Measurements from ENCODE around the gene ABCA2.

The ABCA2 gene

DNA sequence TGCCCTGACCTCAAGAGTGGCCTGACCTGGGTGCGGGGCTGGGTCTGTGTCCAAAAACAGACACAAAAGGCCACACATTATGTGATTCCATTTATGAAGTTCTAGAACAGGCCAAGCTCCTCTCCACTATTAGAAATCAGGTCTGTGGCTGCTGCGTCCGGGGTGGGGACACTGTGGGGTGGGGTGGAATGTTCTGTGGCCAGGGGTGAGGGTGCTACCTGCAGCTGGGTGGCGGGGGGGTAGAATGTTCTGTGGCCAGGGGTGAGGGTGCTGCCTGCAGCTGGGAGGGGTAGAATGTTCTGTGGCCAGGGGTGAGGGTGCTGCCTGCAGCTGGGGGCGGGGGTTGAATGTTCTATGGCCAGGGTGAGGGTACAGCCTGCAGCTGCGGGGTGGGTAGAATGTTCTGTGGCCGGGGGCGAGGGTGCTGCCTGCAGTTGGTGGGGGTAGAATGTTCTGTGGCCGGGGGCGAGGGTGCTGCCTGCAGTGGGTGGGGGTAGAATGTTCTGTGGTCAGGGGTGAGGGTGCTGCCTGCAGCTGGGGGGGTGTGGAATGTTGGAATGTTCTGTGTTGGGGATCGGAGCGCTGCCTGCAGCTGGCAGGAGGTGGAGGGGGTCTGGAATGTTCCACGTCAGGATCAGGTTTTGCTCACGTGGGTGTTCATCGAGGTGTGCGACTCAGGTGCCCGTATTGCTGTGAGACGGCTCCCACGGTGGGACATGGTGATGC, 67.7 kb downstream of the ABCA2 start:
- no peak for DNase-seq

DNA sequence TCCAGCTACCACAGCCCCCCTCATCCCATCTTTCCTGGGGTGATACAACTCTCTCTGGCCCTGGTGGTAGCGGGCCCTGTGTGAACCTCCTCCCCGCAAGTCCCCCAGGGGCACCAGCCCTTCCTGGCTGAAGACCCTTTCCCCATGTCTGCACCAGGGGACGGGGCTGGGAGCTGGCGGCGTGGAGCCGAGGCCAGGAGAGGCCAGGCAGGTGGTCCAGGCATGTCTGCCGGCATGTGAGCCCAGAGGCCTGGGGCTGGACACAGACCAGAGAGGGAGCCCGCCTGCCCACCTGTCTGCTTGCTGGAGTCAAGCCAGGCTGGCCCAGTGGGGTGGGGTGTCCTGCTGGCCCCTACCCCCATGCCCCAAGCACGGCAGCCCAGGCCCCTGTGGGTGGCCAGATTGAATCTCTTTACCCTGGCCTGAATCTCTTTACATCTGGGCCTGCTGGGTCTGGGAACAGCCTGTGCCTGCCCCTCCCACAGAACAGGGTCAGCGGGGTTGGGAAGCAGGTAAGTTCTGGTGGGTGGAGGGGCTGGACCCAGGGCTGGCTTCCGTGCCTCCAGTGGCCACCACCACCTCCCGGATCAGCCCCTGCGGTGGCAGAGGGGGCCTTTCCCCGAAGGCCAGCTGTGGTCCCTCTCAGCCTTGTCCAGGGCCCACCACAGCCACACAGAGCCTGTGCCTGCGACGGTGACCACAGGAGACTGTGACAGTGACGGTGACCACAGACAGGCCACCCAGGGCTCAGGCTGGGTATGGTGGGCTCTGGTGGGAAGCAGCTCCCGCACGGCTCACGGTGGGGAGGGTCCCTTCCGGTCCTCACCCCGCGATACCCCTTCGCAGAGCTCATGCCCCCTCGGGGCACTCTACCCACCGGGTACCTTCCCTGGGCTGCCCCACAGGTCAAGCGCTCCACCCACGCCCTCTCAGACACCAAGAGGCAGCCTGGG, 68.9 kb downstream of the ABCA2 start:
- no peak for DNase-seq

DNA sequence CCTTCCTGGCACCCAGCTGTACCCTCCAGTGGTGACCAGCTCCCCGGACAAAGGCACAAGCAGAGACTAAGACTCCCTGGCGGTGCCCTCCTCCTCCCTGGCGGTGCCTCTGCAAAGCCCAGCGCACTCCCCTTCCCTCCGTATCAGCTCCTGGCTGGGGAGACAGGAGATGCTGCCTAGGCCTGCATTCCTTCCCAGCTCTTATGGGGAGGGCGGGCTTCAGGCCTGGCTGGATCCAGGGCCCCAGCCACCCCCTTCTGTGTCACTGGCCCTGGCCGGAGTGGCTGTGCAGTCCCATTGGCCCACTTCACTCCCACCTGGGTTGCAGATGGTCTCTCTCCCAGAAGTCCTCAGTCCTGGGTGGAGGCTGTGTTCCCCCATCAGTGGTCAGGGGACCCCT, 69.6 kb downstream of the ABCA2 start:
- DNase-seq: no peak

DNA sequence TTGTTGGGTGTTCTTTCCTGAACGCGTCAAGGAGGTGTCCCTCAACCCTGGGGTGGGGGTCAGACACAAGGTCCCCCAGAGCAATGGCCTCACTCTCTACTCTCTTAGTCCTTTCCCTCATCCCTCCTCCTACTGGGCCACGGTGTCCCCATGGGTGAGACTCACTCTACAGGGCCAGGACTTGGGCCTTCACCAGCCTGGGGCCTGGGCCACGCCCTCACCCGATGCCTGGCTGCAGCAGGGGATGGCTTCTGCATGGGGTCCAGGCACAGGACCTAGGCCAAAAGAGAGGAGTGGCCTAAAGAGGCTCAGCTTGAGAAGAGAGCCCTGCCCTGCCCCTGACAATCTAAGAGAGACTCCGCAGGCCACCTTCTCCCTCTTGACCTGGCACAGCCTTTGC, 70.1 kb downstream of the ABCA2 start:
- DNase-seq: no peak

DNA sequence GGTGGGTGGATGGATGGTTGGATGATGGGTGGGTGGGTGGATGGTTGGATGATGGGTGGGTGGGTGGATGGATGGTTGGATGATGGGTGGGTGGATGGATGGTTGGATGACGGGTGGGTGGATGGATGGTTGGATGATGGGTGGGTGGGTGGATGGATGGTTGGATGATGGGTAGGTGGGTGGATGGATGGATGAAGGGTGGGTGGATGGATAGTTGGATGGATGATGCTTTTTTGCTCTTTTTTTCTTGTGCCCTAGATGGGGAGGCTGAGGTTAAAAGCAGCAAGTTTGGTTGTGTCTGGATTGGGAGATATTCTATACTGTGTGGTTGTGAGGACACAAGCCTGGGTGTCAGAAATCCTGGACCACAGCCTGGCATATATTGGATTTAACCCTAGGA, 70.6 kb downstream of the ABCA2 start:
- DNase-seq: no peak

Measured in effector CD4-positive, alpha-beta T cell (primary cell).